GM19351 (cell line): ENCODE results near the gene USP5.
"Not testable (repeated sequence)": the region's sequence is repeated elsewhere in the genome, so short reads cannot be mapped to it uniquely, and the experiment has no call there.

Experiments
- ATAC-seq: cut with Tn5 transposase; IDR thresholded peaks from one replicate; pipeline ENCODE4 v1.9.1; 2021; ENCODE audit warnings: mild to moderate bottlenecking, moderate library complexity; ENCODE audit not compliant: unreplicated experiment

USP5 gene

DNA sequence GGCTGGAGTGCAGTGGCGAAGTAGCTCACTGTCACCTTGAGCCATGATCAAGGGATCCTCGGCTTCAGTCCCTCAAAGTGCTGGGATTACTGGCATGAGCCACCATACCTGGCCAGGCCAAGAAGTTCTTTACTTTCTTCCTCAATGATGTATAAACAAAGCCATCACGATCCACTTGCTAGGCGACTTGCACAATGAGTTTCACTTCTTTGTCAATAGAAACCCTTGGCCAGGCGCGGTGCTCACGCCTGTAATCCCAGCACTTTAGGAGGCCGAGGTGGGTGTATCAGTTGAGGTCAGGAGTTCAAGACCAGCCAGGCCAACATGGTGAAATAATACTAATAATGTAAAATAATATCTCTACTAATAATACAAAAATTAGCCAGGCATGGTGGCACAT lies 35.5 kb downstream of the USP5 start:
- ATAC-seq: no peak

DNA sequence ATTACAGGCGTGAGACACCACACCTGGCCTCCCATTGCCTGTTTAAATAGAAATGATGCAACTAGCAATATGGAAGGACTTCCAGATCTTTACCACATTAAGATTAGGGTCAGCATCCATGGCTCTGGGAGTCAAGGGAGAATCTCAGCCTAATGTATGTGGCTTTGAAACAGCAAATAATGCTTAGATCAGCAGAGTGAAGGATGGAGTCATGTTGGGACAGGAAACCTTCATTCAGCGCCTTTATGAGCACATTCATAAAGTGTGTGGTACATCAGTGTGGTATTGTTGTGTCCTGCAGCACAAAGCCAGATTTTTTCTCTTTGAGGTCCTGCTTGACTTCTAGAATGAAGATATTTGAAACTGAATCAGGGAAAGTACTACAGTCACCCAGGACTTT lies 36.4 kb downstream of the USP5 start:
- no peak for ATAC-seq

DNA sequence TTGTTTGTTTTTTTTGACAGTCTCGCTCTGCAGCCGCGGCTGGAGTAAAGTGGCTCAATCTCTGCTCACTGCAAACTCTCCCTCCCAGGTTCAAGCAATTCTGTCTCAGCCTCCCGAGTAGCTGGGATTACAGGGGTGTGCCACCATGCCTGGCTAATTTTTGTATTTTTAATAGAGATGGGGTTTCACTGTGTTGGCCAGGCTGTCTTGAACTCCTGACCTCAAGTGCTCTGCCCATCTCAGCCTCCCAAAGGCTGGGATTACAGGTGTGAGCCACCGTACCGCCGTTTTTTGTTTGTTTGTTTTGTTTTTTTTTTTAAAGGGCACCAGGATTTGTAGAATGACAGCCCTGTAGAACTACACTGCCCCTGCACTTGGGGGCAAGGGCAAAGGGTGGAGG lies 36.8 kb downstream of the USP5 start:
- ATAC-seq: not testable (repeated sequence)

DNA sequence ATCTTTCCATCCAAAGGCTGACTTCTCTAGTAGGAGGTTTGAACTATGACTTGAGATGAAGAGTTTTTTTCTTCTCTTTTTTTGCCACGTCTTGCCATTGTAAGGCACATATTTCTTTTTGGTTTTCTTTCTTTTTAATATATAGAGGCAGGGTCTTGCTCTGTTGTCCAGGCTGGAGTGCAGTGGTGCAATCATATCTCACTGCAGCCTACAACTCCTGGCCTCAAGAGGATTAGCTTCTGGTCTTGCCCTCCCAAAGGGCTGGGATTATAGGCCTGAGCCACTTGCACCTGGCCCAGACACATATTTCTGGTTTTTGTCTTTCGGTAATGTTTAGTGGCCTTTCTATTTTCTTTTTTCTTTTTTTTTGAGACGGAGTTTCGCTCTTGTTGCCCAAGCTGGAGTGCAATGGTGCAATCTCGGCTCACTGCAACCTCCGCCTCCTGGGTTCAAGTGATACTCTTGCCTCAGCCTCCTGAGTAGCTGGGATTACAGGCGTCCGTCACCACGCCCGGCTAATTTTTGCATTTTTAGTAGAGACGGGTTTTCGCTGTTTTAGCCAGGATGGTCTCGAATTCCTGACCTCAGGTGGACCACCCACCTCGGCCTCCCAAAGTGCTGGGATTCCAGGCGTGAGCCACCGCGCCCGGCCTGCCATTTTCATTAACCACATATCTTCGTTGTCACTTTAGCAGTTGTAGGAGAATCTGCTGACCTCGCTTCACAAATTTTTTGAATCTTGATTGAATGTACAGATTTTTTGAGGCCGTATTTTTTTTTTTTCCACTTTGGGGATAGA lies 38.0 kb downstream of the USP5 start:
- not testable (repeated sequence) for ATAC-seq

DNA sequence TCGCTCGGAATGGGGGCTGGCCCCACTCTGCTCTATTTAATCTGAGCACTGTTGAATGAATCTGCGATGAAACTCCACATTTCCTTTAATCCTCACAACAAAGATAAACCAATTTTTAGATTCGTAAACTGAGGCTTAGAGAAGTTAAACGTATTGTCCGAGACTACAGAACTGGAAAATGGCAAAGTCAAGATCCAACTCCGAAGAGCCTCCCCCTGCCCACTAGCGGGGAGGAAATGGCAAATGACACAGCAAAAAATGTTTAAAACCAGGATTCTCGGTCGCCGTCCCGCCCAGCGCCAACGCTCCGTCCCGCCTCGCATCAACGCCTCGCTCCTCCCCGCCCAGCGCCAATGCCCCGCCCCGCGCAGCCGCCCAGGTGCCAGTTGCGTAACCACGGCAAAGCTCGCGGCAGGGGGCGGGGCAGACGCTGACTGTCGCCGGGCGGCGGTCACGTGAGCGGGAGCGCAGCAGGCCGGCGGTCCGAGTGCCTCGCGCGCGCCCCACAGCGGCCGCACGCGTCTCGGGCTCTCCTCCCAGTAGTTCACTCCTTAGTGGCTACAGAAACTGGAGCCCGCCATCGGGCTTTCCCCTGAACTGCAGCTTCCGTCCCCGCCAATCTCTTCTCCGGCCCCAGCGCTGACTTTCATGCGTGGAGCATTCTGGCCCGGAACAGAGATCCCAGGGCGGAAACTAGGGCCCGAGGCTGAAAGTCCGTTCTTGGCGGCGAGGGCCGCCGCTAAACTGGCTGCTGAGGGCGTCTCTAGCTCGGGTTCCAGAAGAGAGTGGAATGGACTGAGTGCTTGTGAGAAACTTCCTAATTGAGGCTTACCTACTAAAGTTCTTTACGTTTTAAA lies 39.1 kb downstream of the USP5 start:
- peak; percentile 92 for ATAC-seq

DNA sequence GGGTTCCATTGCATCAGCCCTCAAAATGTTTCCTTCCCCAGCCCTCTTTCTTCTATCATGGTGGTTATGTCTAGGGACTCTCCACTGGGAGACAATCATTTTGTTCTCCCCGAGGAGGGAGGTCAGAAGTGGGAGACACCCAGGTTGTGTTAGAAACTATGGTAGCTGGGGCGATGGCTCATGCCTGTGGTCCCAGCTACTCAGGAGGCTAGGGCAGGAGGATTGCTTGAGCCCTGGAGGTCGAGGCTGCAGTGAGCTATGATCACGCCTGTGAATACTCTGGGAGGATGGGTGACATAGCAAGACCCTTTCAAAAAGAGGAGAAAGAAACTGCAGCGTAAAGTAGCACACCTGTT lies 39.7 kb downstream of the USP5 start:
- ATAC-seq: peak; percentile 4

DNA sequence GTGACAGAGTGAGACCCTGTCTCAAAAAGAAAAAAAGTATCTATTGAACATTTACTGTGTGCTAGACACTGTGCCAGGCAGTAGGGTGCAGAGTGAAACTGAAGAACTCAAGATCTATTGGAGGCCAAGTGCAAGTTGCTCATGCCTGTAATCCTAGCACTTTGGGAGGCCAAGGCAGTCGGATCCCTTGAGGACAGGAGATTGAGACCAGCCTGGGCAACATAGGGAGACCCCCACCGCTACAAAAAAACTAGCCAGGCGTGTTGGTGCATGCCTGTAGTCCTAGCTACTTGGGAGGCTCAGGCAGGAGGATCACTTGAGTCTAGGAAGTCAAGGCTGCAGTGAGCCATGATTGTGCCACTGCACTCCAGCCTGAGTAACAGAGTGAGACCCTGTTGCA lies 40.7 kb downstream of the USP5 start:
- not testable (repeated sequence) for ATAC-seq

DNA sequence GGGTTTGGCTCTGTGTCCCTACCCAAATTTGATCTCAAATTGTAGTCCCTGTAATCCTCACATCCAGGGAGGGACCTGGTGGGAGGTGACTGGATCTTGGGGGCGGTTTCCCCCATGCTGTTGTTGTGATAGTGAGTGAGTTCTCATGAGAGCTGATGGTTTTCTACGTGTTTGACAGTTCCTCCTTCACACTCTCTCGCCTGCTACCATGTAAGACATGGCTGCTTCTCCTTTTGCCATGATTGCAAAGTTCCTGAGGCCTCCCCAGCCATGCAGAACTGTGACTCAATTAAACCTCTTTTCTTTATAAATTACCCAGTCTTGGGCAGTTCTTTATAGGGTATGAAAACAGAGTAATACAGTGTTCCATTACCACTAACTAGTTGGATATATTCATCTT lies 42.4 kb downstream of the USP5 start:
- ATAC-seq: no peak

DNA sequence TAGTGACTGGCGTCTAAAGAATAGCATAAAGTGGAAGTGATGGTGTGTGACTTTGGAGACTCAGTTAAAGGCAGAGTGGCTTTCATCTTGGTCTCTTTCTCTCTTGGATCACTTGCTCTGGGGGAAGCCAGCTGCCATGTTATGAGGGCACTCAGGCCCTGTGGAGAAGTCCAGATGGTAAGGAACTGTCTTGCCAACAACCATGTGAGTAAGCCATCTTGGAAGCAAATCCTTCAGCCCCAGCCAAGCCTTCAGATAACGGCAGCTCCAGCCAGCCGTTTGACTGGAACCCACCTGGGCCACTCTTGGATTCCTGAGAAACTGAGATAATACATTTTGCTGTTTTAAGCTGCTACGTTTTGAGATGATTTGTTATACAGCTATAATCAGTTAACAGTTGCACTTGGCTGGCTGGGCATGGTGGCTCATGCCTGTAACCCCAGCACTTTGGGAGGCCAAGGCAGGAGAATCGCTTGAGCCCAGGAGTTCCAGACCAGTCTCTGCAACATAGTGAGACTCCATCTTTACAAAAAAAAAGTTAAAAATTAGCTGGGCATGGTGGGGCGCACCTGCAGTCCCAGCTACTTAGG lies 45.0 kb downstream of the USP5 start:
- ATAC-seq: no peak

DNA sequence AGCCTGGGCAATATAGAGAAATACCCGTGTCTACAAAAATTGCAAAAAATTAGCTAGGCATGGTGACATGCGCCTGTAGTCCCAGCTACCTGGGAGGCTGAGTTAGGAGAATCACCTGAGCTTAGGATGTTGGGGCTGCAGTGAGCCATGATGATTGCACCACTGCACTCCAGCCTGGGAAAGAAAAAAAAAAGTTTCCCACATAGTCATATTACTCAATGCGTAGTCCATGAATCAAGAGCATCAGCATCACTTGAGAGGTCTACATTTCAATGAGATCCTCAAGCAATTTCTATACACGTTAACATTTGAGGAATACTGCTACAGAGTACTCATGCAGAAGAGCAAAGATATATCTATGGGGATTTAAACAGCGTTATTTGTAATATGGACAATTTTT lies 47.5 kb downstream of the USP5 start:
- ATAC-seq: no peak

DNA sequence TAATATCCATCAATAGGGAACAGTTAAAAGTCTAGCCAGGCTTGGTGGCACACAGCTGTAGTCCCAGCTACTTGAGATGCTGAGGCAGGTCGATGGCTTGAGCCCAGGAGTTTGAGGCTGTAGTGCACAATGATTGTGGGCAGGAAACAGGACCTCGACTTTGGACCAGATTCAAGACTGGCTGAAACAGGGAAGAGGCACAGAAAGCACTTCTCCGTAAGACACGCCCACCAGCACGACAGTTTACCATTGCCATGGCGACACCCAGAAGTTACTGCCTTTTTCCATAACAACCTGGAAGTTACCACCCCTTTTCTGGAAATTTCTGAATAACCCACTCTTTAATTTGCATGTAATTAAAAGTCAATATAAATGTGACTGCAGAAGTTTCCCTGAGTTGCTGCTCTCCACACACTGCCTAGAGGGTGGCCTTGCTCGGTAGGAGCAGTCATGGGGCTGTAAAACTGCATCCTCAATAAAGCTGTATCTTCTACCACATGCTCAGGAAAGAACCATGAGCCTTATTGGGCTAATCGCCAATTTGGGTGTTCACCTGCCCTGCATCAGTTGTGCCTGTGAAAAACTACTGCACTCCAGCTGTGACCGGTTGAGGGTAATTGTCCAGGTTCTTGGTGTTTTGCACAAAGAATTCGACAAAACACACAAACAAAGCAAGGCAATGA lies 48.0 kb downstream of the USP5 start:
- no peak for ATAC-seq

DNA sequence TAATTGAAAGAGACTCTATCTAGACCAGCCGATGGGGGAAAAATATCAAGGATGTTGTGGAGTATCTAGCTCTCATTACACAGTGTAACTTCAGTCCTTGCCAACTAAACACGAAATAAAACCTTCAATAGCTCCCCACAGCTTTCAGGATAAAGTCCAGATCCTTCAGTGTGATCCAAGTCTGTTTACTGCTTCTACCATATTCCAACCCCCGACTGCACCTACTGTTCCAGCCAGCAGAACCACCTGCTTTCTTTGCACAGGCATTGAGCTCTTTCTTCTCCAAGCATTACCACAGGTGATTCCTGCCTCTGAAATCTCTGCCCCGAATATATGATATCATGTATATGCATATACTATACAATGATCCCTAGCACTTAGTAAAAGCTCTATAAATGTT lies 50.5 kb downstream of the USP5 start:
- ATAC-seq: no peak

DNA sequence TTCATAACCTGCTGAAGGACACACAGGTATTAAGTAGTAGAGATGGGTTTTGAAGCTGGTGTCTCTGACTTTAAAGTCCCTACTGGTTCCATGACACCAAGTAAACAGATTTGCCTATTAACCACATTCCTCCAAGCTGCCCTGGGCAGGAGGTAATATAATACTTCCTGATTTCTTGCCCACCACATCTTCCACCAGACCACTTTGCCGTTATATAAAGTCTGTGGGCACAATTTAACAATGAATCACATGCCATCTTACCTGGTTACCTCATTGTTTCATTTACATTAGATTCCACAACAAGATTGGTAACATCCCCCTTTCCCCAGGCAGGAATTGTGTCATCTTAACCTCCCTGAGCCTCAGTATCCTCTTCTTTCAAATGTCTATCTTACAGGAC lies 51.8 kb downstream of the USP5 start:
- no peak for ATAC-seq

DNA sequence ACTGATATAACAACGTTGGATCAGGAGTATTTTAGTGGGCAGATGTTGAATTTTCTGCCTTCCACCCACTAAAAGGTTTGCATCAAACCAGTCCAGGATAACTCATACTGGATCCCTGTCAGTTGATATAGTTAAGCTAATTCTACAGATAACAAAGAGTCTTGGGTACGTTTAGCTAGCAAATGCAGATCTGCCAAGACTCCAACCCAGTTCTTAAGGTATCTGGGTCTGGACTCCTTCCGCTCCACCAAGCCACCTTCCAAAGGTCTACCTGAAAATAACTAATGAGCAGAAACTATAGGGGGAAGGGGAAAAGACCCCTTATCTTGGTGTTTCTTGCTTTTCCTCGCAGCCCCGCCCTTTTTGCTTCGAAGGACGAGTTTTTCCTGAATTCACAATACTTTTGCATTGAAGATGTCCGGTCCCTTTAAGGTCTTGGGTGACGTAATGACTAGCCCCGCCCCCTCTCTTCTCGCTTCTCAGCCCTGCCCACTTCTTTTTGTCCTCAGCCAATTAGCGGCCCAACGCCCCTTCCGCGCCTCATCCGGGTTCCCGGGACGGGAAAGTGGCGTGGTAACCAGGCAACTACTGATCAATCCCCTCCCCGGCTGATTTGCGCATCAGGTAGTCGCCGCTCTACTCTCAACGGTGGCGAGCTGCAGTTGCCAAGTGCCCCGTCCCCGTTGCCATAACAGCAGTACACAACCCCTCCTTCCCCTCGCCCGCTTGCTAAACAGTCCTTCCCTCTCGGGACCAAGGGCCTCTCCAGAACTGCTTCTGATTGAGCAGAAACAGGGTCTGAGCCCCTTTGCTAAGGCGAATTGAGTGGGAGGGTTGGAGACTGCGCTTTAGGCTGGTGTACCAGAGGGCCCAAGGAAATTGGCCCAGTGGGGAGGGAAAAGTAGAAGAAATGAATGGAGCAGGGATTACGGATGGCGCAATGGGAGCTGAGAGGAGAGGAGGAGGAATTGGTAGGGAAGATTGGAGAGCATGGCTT lies 52.6 kb downstream of the USP5 start, which contains the start of gene LRRC23:
TSS of gene LRRC23 (plus strand) at position 543 of the 997 bp plus-strand sequence. CDS start 812 bp downstream, outside the sequence.
- peak; percentile 97 for ATAC-seq

DNA sequence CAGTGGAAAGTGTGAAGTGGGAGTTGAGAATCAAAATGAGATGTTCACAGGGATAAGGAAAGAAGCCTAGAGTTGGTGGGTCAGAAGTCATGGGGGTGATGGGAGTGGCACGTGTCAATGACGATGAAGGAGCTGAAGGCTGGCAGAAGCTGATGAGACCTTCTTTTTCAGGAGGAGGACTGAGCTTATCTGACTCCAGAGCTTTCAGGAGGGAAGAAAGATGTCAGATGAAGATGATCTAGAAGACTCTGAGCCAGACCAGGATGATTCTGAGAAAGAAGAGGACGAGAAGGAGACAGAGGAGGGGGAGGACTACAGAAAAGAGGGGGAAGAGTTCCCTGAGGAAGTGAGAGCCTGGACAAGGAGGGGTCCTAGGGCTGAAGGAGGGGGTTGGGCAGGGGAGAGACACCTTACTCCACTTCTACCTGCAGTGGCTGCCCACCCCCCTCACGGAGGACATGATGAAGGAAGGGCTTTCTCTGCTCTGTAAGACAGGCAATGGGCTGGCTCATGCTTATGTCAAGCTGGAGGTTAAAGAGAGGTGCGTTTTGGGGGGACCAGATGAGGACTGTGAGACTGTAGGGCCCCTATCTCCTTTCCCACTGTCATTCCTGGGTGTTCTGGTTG lies 53.6 kb downstream of the USP5 start:
- no peak for ATAC-seq

DNA sequence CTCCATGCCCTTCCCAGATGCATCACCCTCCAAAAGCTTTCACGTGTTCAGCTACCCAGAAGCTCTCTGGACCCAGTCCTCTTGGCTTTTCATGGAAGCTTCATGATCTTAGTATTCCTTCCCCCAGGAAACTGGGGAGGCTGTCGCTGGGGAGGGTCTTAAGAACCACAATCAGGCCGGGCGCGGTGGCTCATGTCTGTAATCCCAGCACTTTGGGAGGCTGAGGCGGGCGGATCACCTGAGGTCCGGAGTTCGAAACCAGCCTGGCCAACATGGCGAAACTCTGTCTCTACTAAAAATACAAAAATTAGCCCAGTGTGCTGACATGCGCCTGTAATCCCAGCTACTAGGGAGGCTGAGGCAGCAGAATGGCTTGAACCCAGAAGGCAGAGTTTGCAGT lies 56.2 kb downstream of the USP5 start:
- ATAC-seq: not testable (repeated sequence)

DNA sequence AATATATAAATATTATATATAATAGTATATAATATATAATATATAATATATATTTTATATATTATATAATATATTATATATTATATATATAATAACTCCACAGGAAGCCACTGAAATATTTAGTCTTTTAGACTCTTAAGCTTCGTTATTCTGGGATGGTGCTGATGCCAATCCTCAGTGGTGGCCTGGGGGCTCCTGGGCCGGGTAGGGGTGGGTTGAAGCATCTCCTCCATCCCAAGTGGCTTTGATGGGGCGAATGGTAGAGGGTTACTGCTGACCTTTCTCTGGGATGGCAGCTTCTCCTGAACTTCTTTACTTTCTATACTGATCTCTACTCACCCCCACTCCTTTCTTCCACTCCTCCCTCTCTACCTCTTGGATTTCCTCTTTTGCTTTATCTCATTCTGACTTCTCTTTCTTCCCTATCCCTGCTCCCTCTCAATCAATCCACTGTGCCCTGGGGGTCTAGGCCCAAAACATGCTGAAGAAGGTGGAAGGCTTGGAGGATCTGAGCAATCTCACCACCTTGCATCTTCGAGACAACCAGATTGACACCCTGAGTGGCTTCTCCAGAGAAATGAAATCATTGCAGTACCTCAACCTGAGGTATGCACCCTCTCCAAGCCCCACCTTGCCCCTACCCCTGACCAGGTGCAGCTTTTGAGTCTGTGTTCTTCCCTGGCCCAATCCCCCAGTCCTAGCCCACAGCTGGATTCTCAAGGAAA lies 57.6 kb downstream of the USP5 start:
- no peak for ATAC-seq

DNA sequence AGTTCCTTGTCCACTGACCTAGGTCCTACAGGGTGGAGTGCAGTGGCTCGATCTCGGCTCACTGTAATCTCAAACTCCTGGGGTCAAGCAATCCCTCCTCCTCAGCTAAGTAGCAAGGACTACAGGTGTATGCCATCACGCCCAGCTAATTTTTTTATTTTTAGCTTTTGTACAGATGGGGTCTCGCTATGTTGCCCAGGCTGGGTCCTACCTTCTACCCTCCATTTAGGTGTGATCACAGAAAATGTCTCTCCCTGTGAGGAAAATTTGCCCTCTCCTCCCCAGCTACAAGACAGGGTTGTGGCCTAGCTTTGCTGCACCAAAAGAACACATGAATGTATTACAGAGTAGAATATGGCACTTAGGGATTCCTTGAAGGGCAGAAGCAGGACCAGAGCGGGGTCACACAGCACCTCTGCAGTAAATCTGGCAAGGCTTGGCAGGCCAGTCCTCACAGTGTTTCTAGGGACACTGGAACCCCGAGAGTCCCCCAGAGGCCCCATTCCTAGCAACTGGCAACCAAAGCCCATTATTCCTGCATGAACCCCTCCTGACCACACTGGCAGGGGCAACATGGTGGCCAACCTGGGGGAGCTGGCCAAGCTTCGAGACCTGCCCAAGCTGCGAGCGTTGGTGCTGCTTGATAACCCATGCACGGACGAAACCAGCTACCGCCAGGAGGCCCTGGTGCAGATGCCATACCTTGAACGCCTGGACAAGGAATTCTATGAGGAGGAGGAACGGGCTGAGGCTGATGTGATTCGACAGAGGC lies 60.4 kb downstream of the USP5 start:
- no peak for ATAC-seq
